HG03469 (cell line): ENCODE measurements around the gene U2AF1L4.
"Not testable (repeated sequence)": the region's sequence is repeated elsewhere in the genome, so short reads cannot be mapped to it uniquely, and the experiment has no call there.

Source experiments
- ATAC-seq: cut with Tn5 transposase; IDR thresholded peaks from one replicate; pipeline ENCODE4 v1.9.1; 2021; ENCODE audit warnings: mild to moderate bottlenecking, moderate library complexity, moderate number of reproducible peaks; ENCODE audit not compliant: unreplicated experiment

U2AF1L4 gene

GRCh38 chr19:35781650-35782049 lies 36.4 kb upstream of the U2AF1L4 start:
- no peak for ATAC-seq

- ATAC-seq = no peak
Observed at GRCh38 chr19:35780717-35781116, 35.5 kb upstream of the U2AF1L4 start.

DNA sequence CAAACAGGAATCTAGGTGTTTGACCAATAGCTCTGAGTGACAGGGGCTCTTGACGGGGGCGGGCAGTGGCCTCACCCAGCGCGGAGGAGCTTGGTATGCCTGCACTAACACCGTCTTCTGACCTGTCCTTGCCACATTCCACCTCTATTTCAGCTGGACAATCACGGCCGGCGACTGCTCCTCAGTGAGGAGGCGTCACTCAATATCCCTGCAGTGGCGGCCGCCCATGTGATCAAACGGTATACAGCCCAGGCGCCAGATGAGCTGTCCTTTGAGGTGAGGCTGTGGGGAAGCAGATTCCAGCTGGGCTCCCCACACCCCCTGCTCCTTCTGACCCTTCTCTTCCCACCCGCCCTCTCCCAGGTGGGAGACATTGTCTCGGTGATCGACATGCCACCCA lies 34.8 kb upstream of the U2AF1L4 start:
- ATAC-seq = no peak

- ATAC-seq = no peak
Observed at GRCh38 chr19:35779033-35779432, 33.8 kb upstream of the U2AF1L4 start.

DNA sequence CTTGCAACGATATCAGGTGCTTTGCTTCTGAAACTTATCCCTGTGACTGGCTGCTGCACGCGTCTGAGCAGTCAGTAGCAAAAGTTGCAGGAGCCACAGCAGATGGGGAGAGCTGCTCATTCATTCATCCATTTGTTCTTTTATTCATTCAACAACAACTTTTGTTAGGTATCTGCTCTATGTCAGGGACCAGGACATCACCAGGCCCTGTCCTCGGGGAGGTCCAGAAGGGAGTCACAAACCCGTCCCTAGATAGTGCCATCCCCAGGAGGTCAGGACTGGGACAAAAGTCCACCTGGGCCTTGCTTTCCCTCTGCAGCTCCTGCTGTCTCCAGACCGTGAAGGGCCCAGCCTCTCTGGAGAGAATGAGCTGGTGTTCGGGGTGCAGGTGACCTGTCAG lies 32.7 kb upstream of the U2AF1L4 start:
- ATAC-seq = no peak

- no peak for ATAC-seq
Observed at GRCh38 chr19:35777086-35777841, 32.0 kb upstream of the U2AF1L4 start.

DNA sequence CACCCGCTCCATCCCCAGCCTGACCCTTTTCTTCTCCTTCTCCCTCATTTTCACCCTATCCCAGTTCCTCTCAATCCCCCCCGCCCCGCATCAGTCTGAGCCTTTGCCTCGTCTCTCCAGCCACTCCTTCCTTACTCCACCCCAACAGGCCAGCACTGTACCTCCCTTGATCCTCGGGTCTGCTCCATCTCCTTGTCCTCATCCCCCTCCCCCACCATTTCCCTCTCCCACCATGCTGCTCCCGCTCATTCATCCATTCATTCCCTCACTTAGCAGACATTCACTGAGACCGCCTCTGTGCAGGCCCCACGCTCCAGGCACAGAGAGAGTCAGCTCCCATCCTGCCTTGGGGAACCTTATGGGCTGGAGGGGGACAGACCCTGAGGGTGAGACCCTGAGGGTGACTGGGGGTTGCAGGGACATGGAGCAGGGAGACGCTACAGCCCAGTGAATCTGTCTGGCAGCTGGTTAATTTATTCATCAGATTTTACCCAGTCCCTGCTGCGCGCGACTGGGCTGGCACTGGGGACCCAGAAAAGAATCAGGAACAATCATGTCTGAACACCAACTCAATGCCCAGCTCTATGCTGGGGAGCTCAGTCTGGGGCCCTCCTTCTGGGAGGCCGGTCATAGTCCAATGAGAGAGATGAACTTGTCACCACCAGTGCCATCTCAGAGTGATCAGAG lies 31.0 kb upstream of the U2AF1L4 start:
- ATAC-seq = no peak

DNA sequence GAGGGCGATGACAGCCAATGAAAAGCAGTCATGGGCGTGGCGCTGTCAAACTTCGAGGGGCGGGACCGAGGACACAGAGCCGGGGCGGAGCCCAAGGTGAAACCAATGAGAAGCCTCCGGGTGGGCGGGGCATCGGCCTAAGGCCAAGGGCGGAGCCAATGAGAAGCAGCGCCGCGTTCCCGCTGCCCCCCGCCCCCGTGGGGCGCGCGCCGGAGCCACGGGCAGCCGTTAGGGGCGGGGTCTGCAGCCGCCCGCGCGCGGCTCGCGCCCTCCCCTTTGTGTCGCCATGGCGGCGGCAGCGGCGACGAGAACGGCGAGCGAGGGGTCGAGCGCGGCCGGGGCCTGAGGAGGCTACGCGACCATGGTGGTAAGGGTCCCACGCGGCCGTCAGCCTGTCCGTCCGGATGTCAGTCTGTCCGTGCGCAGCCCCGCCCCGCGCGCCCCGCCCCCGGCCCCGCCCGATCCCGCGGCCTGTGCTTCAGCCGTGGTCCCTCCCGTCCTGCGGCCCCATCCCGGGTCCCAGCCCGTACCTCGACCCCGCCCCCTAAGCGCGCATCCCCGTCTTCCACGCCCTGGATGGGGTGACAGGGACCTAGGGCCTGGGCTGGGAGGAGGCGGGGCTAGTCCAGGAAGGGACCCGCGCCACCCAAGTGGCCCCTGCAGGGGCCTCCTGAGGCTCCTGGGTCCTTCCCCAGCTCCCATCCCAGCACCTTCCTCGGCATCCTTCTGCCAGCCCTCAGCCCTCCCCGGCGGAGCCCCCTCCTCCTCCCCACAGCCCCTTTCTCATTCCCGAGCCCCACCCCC lies 30.3 kb upstream of the U2AF1L4 start, which contains the start of gene ARHGAP33:
TSS of gene ARHGAP33 (plus strand) at position 267 of the 804 bp plus-strand sequence. CDS start at position 362, 95 bp downstream.
- ATAC-seq = peak; percentile 84

GRCh38 chr19:35775046-35775297 lies 29.8 kb upstream of the U2AF1L4 start:
- ATAC-seq = no peak

- no peak for ATAC-seq
Observed at GRCh38 chr19:35774274-35775045, 29.2 kb upstream of the U2AF1L4 start.

DNA sequence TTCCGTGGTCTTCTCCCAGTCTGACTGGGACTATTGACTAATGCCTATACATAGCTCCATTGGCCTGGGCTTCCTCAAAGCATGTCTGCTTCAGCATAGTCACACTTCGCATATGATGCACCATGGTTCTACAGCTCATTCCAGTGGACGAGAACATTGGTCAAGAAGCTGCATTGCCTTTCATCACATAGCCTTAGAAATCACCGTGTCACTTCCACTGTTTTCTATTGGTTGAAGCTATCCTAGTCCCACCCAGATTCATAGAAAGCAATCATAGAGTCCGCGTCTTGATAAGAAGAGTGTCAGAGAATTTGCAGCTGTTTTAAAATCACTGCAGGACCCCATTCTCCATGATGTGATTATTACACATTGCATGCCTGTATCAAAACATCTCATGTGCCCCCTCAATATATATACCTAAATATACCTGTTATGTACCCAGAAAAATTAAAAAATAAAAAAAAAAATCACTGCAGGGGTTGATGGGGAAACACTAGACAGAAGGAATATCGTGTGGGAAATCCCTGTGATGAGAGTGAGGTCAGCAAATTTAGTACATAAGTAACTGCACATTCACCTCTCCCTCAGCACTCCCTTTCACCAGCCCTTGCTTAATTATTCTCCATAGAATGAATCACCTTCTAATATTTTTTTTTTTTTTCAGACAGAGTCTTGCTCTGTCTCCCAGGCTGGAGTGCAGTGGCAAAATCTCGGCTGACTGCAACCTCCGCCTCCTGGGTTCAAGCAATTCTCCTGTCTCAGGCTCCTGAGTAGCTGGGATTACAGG lies 28.0 kb upstream of the U2AF1L4 start:
- no peak for ATAC-seq

- ATAC-seq = not testable (repeated sequence)
Observed at GRCh38 chr19:35772362-35772761, 27.1 kb upstream of the U2AF1L4 start.

DNA sequence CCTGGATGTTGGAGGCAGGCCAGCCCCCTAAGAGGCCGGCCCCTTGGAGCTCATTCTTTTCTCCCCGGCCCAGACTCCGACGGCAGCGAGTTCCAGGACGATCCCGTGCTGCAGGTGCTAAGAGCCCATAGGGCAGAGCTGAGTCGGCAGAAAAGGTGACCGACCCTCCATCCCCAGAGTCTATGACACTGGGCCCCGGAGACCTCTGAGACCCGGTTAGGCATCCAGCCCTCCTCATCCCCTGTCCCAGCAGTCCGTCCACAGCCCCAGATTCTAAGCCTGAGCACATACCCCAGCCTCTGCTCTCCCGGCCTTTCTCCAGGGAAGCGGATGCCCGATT lies 22.8 kb upstream of the U2AF1L4 start:
- no peak for ATAC-seq

GRCh38 chr19:35767288-35768081 lies 22.3 kb upstream of the U2AF1L4 start:
- ATAC-seq = no peak

GRCh38 chr19:35766571-35767104 lies 21.4 kb upstream of the U2AF1L4 start:
- no peak for ATAC-seq

- no peak for ATAC-seq
Observed at GRCh38 chr19:35764432-35765315, 19.5 kb upstream of the U2AF1L4 start.

DNA sequence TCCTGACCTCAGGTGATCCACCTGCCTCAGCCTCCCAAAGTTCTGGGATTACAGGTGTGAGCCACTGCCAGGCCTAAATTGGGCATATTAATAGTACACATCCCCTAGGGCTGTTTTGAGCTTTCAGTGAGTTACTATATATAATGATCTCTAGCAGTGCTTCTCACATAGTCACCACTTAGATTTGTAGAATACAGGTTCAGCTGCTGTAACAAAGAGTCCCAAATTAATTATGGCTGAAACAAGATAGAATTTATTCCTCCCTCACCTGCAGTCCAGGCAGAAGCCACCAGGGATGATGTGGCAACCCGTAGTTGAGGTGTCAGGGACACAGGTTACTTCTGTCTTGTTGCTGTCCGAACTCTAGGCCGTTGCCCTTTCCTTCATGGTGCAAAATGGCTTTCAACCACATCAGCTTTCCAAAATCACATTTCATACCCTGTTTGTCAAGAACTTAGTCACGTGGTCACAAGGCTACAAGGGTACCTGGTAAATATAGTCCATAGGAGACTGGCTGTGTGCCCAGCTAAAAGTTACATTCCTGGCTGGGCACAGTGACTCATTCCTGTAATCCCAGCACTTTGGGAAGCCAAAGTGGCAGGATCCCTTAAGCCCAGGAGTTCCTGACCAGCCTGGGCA lies 15.6 kb upstream of the U2AF1L4 start:
- no peak for ATAC-seq

GRCh38 chr19:35759697-35760096 lies 14.5 kb upstream of the U2AF1L4 start:
- ATAC-seq = no peak
